Esophagus squamous epithelium (tissue), 5 donors: Measurements from ENCODE around the gene SGCG. TPM values are rescaled to one million over a fixed set of nuclear protein-coding genes. Genes with fewer than 3 reads are reported as not detected.

Experiments
- DNase-seq: peaks from one replicate; lab custom pipeline; 2025; lab: John Stamatoyannopoulos, UW
- H3K27ac ChIP-seq, 4 donors: fragments of 200-600 bp; sonication (generic); one replicate each; pipeline ENCODE4 v1.5.1; 2016 to 2019; ENCODE audit warnings: mild to moderate bottlenecking in 1 of 4
- H3K27me3 ChIP-seq, 4 donors: fragments of 200-600 bp; sonication (generic); 1 replicate in 3 of 4; 2 replicates in 1 of 4; pipeline versions ENCODE4 v1.5.1 to v1.6.0; 2017 to 2021; ENCODE audit warnings: antibody characterized with exemption in 1 of 4
- H3K36me3 ChIP-seq, 3 donors: fragments of 200-600 bp; sonication (generic); one replicate each; pipeline ENCODE4 v1.5.1; 2016 to 2019
- H3K4me1 ChIP-seq, 3 donors: fragments of 200-600 bp; sonication (generic); one replicate each; pipeline ENCODE4 v1.5.1; 2017 to 2019
- H3K4me3 ChIP-seq, 4 donors: fragments of 200-600 bp; sonication (generic); 1 replicate in 3 of 4; 2 replicates in 1 of 4; pipeline ENCODE4 v1.5.1; 2016 to 2019; ENCODE audit warnings: mild to moderate bottlenecking in 2 of 4, moderate library complexity in 1 of 4
- H3K9me3 ChIP-seq, 3 donors: fragments of 200-600 bp; sonication (generic); one replicate each; pipeline ENCODE4 v1.5.1; 2016 to 2019
- CTCF ChIP-seq, 6 experiments: fragments of 450-650 bp in 4 of 6; fragments of 200-600 bp in 2 of 6; sonication (generic) in 2 of 6; IDR thresholded peaks; one replicate each; pipeline ENCODE4 v1.5.1; 2016 to 2019; ENCODE audit warnings: antibody characterized with exemption in 6 of 6, mild to moderate bottlenecking in 4 of 6, moderate library complexity in 4 of 6
- POLR2A ChIP-seq, 4 donors: fragments of 450-650 bp; IDR thresholded peaks; one replicate each; pipeline ENCODE4 v1.6.1; 2017; ENCODE audit warnings: antibody characterized with exemption in 4 of 4, mild to moderate bottlenecking in 4 of 4, moderate library complexity in 3 of 4
- WGBS, 2 donors: methylation state at CpG; one replicate each; pipeline ENCODE4 v1.1.5; 2018; 5-methylcytosine and 5-hydroxymethylcytosine counted together
- intact Hi-C: fragments of 100-400 bp; cut with DNase I; formaldehyde crosslinking; loops from one replicate; pipeline ENCODE4 v1.15.0; 2022
- total RNA-seq, 4 donors: library from RNA; depleted of rRNA; stranded (reverse); fragments of >200 nt; gene quantifications; one replicate each; pipeline ENCODE4 v1.1.0, GENCODE V29; 2016
- donor health status: DM: yes; HTN: yes; CAD: no.

The SGCG gene
- total RNA-seq, 4 donors from 2014 or later: 0.57 TPM; not detected in 3

GRCh38 chr13:23330356-23330755 is 149.6 kb downstream of the SGCG start:
- H3K36me3 ChIP-seq: no peaks in the 10 kb centered on the region
- H3K4me1 ChIP-seq: peaks cover 0 to 5% (median 0%) of the 10 kb centered on the region in 3 donors
- DNase-seq: no peak
- H3K9me3 ChIP-seq: peaks cover 0 to 19% (median 3%) of the 10 kb centered on the region in 3 donors
- H3K27ac ChIP-seq: no peak overlapping the region
- no peak overlapping the region for H3K4me3 ChIP-seq
- no peak for TF ChIP-seq CTCF (IDR thresholded peaks at IDR 0.05)
- no peaks in the 10 kb centered on the region for H3K27me3 ChIP-seq
- WGBS, 2 donors: 62 to 79% methylated on average over 6 of the region's 6 CpGs
- intact Hi-C loops: no loop called here

GRCh38 chr13:23339225-23339624 is 158.4 kb downstream of the SGCG start:
- no peak overlapping the region for H3K4me3 ChIP-seq
- no peaks in the 10 kb centered on the region for H3K27me3 ChIP-seq
- H3K36me3 ChIP-seq: peaks cover 0 to 19% (median 0%) of the 10 kb centered on the region in 3 donors
- 100% methylated on average over 1 of the region's 1 CpG for WGBS, 2 donors
- H3K9me3 ChIP-seq: peaks cover 0 to 30% (median 10%) of the 10 kb centered on the region in 3 donors
- H3K27ac ChIP-seq: no peak overlapping the region
- no peak for DNase-seq
- no peaks in the 10 kb centered on the region for H3K4me1 ChIP-seq
- intact Hi-C loops: no loop called here
- TF ChIP-seq POLR2A (IDR thresholded peaks at IDR 0.05) (no peak), CTCF (IDR thresholded peaks at IDR 0.05) (no peak)

GRCh38 chr13:23344931-23345595 is 164.3 kb downstream of the SGCG start:
- Histone ChIP-seq H3K27me3 (no peaks in the 10 kb centered on the region), H3K9me3 (no peaks in the 10 kb centered on the region), H3K36me3 (peaks cover 0 to 48% (median 0%) of the 10 kb centered on the region in 3 donors), H3K27ac (peak overlapping the region in 2 of 4 donors; percentile 20 to 22), H3K4me1 (peaks cover 0 to 17% (median 0%) of the 10 kb centered on the region in 3 donors), H3K4me3 (no peak overlapping the region)
- TF ChIP-seq POLR2A (IDR thresholded peaks at IDR 0.05) (no peak), CTCF (IDR thresholded peaks at IDR 0.05) (no peak)
- WGBS, 2 donors: 81% methylated on average over 4 of the region's 4 CpGs
- intact Hi-C loops: no loop called here
- DNase-seq: no peak

GRCh38 chr13:23347601-23348000 is 166.8 kb downstream of the SGCG start:
- TF ChIP-seq POLR2A (IDR thresholded peaks at IDR 0.05) (no peak), CTCF (IDR thresholded peaks at IDR 0.05) (no peak)
- DNase-seq: no peak
- WGBS, 2 donors: 94 to 100% methylated on average over 1 of the region's 1 CpG
- H3K36me3 ChIP-seq: peaks cover 0 to 48% (median 0%) of the 10 kb centered on the region in 3 donors
- peak overlapping the region in 2 of 4 donors; percentile 3 to 36 for H3K27ac ChIP-seq
- no peaks in the 10 kb centered on the region for H3K27me3 ChIP-seq
- intact Hi-C loops: no loop called here
- peaks cover 0 to 20% (median 0%) of the 10 kb centered on the region in 3 donors for H3K4me1 ChIP-seq
- no peaks in the 10 kb centered on the region for H3K9me3 ChIP-seq
- H3K4me3 ChIP-seq: no peak overlapping the region

GRCh38 chr13:23348262-23349127 is 167.7 kb downstream of the SGCG start:
- no peak overlapping the region for H3K4me3 ChIP-seq
- DNase-seq: no peak
- 78 to 80% methylated on average over 4 of the region's 4 CpGs for WGBS, 2 donors
- H3K27ac ChIP-seq: peak overlapping the region in 3 of 4 donors; percentile 27 to 42 (median 36)
- H3K9me3 ChIP-seq: no peaks in the 10 kb centered on the region
- intact Hi-C loops: no loop called here
- peaks cover 0 to 20% (median 0%) of the 10 kb centered on the region in 3 donors for H3K4me1 ChIP-seq
- H3K36me3 ChIP-seq: peaks cover 0 to 54% (median 0%) of the 10 kb centered on the region in 3 donors
- TF ChIP-seq CTCF (IDR thresholded peaks at IDR 0.05) (no peak), POLR2A (IDR thresholded peaks at IDR 0.05) (no peak)
- no peaks in the 10 kb centered on the region for H3K27me3 ChIP-seq
